Measurements from ENCODE around the gene LRFN5. TPM values are rescaled to one million over a fixed set of nuclear protein-coding genes. Genes with fewer than 3 reads are reported as not detected.

LRFN5 gene
- total RNA-seq, 2 experiments from 2014 or later: not detected

DNA sequence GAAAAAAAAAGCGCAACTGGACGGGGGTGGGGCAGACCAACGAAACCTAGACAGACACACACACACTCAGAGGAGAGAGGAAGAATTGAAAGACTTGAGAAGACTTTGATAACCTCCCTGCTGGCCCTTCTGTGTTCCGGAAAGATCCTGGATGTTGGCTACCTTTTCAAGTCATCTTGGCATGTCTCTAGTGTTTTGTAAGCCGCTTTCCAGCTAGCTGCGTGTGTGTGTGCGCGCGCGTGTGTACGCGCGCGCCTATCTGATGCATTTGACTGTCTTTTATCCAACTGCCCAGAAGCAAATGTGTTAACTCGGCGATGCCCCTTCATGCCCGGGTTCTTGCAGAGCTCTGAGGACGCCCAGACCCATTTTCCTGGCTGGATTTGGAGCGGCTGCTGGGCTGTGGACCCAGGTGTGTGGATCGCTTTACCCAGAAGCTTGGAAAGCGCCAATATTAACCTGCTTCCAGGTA lies 664 bp downstream of the LRFN5 start:
- intact Hi-C loops (cut with DNase I, micrococcal nuclease): no loop called here
- H3K4me1 Mint-ChIP-seq: peaks cover 24% of the 10 kb centered on the region
- peak overlapping the region; percentile 52 for H3K4me3 Mint-ChIP-seq
- ChIA-PET POLR2A (no interaction called here), CTCF (interaction anchor here (1.0 kb wide), 1 partner anchor 12 kb away, joined by 3 read pairs; no protein-coding TSS in a partner anchor)
- no peaks in the 10 kb centered on the region for H3K9me3 Mint-ChIP-seq (ENCODE audit: low read depth)
- H3K27ac Mint-ChIP-seq: no peak overlapping the region
- H3K36me3 Mint-ChIP-seq (ENCODE audit: low read depth): no peaks in the 10 kb centered on the region
- DNase-seq (no peak), ATAC-seq (no peak)
- H3K27me3 Mint-ChIP-seq: peaks cover 70% of the 10 kb centered on the region

DNA sequence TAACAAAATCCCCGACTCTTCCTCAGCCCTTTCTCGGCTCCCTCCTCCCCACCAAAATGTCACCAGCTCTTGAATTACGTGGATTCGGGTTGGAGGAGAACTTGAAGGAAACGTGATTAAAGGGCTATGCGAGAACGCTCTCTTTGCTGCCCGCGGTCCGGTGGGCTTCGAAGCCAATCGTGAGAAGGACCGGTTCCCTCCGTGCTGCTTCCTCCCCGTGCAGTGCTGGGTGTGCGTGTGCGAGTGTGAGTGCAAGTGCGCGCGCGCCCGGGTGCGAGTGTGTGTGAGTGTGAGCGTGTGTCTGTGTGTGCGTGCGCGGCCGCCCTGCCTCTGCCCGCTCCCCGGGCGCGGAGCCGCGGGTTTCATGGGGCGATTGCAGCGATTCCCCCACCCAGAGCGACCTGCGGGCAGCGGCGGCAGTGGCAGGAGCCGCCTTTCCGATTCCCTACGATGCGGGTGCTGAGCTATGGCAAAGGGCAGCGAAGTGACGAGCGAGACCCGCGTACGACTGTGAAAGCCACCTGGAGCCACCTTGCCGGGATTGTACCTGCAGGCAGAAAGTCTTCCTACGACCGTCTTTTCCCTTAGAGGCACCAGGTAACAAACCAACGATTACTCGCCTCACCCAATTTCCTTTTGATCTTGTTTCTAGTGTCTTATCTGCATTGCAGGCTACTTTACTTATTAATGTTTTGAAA lies 1.4 kb downstream of the LRFN5 start:
- POLR2A ChIA-PET: no interaction called here
- peaks cover 70% of the 10 kb centered on the region for H3K27me3 Mint-ChIP-seq

DNA sequence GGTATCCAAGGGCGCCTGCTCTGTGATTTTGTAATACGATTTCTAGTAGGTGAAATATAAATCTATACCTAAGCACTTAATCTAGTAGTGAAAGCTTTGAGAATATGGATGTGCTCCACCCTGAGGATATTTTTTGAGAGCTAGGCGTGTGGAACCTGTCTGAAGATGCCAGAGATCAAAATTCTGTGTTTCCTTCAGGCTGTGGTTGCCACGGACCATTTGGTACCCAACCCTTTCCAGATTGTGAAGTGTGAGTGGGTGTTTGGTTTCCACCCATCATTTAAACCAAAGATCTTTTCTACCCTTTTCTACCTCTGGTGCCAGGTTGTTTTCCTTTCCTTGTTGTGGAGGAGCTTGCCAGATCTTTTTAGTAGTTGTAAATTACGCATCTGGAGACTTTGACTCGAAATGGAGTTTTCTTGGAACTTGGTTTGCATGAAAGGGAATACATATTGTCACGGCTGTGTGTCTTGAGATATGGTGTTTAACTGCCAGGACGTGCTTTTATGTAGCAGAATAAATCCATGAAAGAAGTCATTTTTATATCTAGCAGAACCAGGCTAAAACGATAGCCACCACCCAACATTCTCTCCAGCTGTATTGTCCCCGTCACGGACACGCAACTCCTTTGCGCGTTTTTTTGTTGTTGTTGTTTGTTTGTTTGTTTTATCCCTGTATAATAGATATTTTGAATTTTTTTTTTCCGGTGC lies 2.2 kb downstream of the LRFN5 start:
- Mint-ChIP-seq H3K36me3 (ENCODE audit: low read depth) (no peaks in the 10 kb centered on the region), H3K9me3 (ENCODE audit: low read depth) (no peaks in the 10 kb centered on the region), H3K27me3 (peaks cover 68% of the 10 kb centered on the region), H3K4me3 (no peak overlapping the region), H3K27ac (no peak overlapping the region), H3K4me1 (peaks cover 24% of the 10 kb centered on the region)
- ChIA-PET POLR2A (no interaction called here), CTCF (no interaction called here)
- ATAC-seq: no peak
- intact Hi-C loops (cut with DNase I, micrococcal nuclease): no loop called here
- no peak for DNase-seq

More for the DNA sequence above, 1.4 kb downstream of the LRFN5 start:
- CTCF ChIA-PET: no interaction called here
- ATAC-seq (no peak), DNase-seq (no peak)
- Mint-ChIP-seq H3K4me3 (no peak overlapping the region), H3K27ac (no peak overlapping the region), H3K36me3 (ENCODE audit: low read depth) (no peaks in the 10 kb centered on the region), H3K9me3 (ENCODE audit: low read depth) (no peaks in the 10 kb centered on the region), H3K4me1 (peaks cover 24% of the 10 kb centered on the region)
- intact Hi-C loops (cut with DNase I, micrococcal nuclease): no loop called here

DNA sequence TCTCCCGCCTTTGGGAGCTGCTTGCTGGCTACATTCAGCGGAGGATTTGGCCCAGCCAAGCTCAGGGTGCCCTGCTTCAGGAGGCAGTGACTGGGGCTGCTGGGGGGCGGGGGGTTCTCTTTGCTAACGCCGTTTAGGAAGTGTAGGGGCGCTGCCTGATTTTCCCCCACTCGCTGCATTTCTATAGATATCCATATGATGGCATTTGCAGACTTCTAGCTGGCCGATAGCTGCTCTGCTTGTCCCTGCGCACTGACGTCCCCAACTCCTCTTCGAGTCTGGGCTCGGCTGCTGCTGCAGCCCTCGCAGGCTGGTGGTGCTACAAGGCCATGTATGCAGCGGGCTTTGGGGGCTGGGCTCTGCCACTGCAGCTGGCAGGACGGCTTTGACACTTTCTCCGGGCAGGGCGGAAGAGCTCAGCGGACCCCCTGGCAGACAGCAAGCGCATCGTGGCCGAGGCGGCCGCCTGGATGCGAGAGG lies 3.1 kb downstream of the LRFN5 start:
- H3K27ac Mint-ChIP-seq: no peak overlapping the region
- ChIA-PET POLR2A (no interaction called here), CTCF (no interaction called here)
- H3K4me3 Mint-ChIP-seq: no peak overlapping the region
- peaks cover 60% of the 10 kb centered on the region for H3K27me3 Mint-ChIP-seq
- ATAC-seq (no peak), DNase-seq (peak; percentile 28)
- H3K9me3 Mint-ChIP-seq (ENCODE audit: low read depth): no peaks in the 10 kb centered on the region
- no peaks in the 10 kb centered on the region for H3K36me3 Mint-ChIP-seq (ENCODE audit: low read depth)
- intact Hi-C loops (cut with DNase I, micrococcal nuclease): no loop called here
- peaks cover 24% of the 10 kb centered on the region for H3K4me1 Mint-ChIP-seq

DNA sequence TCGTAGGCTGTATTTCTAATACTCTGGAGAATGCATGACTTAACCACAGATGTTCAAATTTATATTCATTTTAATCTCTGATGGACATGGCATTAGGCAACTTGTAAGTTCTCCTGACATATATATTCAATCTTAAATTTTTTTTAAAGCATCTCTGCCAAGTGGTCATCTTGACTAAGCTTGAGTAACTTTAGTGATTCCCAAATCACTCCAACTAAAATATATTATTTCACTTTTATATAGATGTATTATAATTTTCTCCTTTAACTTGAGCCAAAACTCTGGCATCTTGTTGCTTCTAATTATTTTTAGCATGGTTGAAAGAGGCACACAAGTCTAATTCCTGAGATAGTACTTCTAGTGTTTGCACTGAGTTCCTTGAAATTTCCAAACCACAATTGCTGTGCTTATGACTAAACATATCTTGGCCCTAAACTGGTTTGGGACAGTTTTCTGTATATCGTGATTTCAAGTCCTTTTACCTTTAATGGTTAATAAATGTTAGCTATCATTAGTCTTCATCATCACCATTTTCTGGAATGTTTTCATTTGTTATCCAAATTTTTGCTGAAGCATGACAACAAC lies 8.4 kb downstream of the LRFN5 start:
- DNase-seq: no peak
- ChIA-PET POLR2A (no interaction called here), CTCF (no interaction called here)
- intact Hi-C loops (cut with DNase I, micrococcal nuclease): no loop called here
- Mint-ChIP-seq H3K4me1 (no peaks in the 10 kb centered on the region), H3K9me3 (ENCODE audit: low read depth) (no peaks in the 10 kb centered on the region), H3K27ac (no peak overlapping the region), H3K36me3 (ENCODE audit: low read depth) (no peaks in the 10 kb centered on the region), H3K4me3 (no peak overlapping the region), H3K27me3 (peaks cover 12% of the 10 kb centered on the region)
- no peak for ATAC-seq

DNA sequence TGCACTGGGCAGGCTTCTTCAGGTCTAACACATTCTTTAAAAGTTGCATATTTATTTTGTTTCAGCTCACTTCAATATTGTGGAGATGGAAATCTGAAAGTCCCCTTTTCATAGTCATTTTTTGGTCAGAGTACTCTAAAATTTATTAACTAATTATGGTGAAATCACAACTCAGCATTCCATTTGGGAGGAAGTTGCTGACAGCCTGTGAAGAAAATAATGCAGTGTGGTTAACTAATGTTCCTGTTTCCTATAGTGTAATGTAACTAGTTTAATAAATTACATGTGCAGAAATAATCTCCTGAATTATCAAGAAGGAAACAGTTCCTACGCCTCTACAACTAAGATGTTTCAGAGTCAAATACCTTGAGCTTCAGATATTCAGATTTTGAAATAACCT lies 17.1 kb downstream of the LRFN5 start:
- ChIA-PET CTCF (no interaction called here), POLR2A (no interaction called here)
- Mint-ChIP-seq H3K4me1 (no peaks in the 10 kb centered on the region), H3K27ac (no peak overlapping the region), H3K9me3 (ENCODE audit: low read depth) (no peaks in the 10 kb centered on the region), H3K36me3 (ENCODE audit: low read depth) (no peaks in the 10 kb centered on the region), H3K4me3 (no peak overlapping the region), H3K27me3 (peaks cover 2% of the 10 kb centered on the region)
- intact Hi-C loops (cut with DNase I, micrococcal nuclease): no loop called here
- ATAC-seq: no peak
- DNase-seq: no peak

DNA sequence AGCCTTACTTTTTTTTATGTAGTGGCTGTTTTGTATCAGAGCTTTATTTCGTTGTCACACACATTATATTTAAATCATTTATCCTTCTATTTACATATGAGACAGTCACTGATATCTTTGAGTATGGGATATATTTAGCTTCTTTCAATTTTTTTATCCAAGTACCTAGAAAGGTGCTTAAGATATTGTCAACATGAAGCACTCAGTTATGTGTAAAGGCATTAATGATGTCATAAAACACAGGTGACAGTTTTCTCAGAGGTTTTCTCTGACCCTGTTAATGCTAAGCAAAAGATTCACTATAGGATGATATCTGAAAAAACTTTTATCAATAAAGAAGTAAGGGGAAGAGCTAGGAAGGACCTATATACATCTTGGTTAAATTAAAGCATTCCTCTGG lies 23.2 kb downstream of the LRFN5 start:
- CTCF ChIA-PET: interaction anchor here (1.0 kb wide), 1 partner anchor 15 kb away, joined by 3 read pairs; no protein-coding TSS in a partner anchor
- H3K36me3 Mint-ChIP-seq (ENCODE audit: low read depth): no peaks in the 10 kb centered on the region
- H3K9me3 Mint-ChIP-seq (ENCODE audit: low read depth): no peaks in the 10 kb centered on the region
- intact Hi-C loops (cut with DNase I, micrococcal nuclease): no loop called here
- DNase-seq (no peak), ATAC-seq (no peak)
- no peak overlapping the region for H3K27ac Mint-ChIP-seq
- no peak overlapping the region for H3K4me3 Mint-ChIP-seq
- no peaks in the 10 kb centered on the region for H3K4me1 Mint-ChIP-seq
- peaks cover 3% of the 10 kb centered on the region for H3K27me3 Mint-ChIP-seq
- POLR2A ChIA-PET: no interaction called here

DNA sequence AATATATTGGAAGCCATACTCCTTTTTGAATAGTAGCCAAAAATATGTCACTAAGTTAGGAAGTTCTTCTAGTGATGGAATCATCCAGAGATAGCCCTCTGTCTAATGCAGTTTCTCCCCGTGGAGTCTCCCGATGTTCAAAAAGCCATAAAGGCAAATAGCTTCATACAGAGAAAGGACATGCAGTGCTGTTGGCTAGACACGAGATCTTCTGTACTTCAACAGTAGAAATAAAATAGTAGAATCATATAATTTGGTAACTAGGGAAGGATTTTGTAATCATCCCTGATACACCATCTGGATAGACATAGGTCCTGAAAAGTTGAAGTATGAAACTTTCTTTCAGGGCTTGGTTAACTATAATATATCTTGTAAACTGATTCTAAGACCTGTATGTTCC lies 27.6 kb downstream of the LRFN5 start:
- no peaks in the 10 kb centered on the region for H3K36me3 Mint-ChIP-seq (ENCODE audit: low read depth)
- intact Hi-C loops (cut with DNase I, micrococcal nuclease): no loop called here

DNA sequence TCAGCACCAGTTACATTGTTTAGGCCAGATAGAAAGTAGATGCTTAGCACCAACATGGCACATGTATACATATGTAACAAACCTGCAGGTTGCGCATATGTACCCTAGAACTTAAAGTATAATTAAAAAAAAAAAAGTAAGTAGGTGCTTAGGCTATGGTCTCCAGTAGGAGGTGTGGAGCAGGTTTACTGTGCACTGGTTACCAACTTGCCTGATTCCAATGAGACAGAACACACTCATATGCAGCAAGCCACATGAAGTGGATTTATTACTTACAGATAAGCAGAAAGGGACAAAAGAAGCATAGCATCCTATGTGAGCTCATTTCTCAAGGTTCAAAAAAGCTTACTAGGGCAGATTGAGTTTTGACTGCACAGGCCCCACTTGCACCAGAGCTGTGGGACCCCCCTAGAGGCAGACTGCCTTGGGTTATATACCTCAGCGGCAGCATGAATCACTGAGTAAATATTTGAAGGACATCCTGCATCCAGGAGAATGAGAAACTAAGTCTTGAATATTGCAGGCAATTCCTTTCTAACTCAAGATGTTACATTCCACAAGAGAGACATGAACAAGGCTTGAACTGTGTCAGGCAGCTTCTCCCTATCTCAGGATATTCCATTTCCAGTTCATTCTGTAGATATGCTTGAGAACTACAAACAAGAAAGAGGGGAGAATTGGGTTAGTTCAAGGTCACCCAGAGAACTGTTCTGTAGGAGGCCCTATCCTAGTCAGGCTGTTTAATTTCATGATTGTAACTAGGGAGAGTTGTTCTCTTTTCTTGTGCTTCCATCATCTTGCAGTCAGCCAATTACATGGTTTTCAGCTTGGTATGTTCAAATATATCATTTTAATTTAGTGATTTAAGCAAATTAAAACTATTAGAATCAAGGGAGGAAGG lies 30.1 kb downstream of the LRFN5 start:
- no peaks in the 10 kb centered on the region for H3K4me1 Mint-ChIP-seq
- no peak overlapping the region for H3K4me3 Mint-ChIP-seq
- no peaks in the 10 kb centered on the region for H3K36me3 Mint-ChIP-seq (ENCODE audit: low read depth)
- ChIA-PET CTCF (interaction anchor here (0.9 kb wide), 1 partner anchor 16 kb away, joined by 3 read pairs; no protein-coding TSS in a partner anchor), POLR2A (no interaction called here)
- no peak overlapping the region for H3K27ac Mint-ChIP-seq
- no peaks in the 10 kb centered on the region for H3K9me3 Mint-ChIP-seq (ENCODE audit: low read depth)
- H3K27me3 Mint-ChIP-seq: no peaks in the 10 kb centered on the region
- DNase-seq (no peak), ATAC-seq (no peak)
- intact Hi-C loops (cut with DNase I, micrococcal nuclease): no loop called here

More for the DNA sequence above, 27.6 kb downstream of the LRFN5 start:
- peaks cover 1% of the 10 kb centered on the region for H3K27me3 Mint-ChIP-seq
- no peak for DNase-seq
- no peaks in the 10 kb centered on the region for H3K4me1 Mint-ChIP-seq
- no peak for ATAC-seq
- CTCF ChIA-PET: no interaction called here
- H3K4me3 Mint-ChIP-seq: no peak overlapping the region
- no peaks in the 10 kb centered on the region for H3K9me3 Mint-ChIP-seq (ENCODE audit: low read depth)
- H3K27ac Mint-ChIP-seq: no peak overlapping the region
- POLR2A ChIA-PET: no interaction called here

DNA sequence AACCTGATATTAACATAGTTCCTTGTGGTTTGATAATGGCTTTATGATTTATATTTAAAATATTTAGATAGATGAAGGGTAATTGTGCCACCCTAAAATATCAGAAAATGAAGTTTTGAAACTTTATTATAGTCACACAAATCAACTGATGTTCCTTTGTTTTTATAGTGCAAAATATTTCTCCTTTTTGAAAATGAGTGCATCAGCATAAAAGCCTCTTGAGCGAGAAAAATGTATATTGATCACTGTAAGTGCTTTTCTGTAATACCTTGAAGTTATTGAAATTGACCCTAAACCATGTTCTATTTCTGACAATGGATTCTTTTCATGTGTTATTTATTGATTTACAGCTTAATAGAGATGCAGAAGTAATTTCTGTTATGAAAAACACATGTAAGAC lies 35.0 kb downstream of the LRFN5 start:
- Mint-ChIP-seq H3K27ac (no peak overlapping the region), H3K4me3 (no peak overlapping the region), H3K9me3 (ENCODE audit: low read depth) (no peaks in the 10 kb centered on the region), H3K27me3 (no peaks in the 10 kb centered on the region), H3K36me3 (ENCODE audit: low read depth) (no peaks in the 10 kb centered on the region), H3K4me1 (no peaks in the 10 kb centered on the region)
- DNase-seq (no peak), ATAC-seq (no peak)
- ChIA-PET CTCF (no interaction called here), POLR2A (no interaction called here)
- intact Hi-C loops (cut with DNase I, micrococcal nuclease): no loop called here

DNA sequence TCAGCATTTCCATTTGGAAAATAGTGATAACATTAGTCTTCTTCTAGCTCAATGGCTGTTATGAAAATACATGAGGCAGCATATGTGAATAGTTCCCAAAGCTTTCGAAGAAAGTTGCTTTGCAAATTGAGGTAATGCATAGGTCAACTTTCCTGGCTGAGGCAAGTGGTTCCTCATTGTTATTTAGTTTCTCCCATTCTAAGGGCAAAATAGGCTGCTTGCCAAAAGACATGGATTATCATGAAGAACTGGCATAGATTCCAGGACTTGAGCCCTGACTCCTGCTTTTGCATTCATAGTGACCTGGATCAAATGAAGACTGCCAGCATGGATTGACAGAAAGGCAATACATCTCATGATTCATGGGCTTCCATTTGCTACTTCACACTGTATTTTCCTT lies 35.7 kb downstream of the LRFN5 start:
- Mint-ChIP-seq H3K4me3 (no peak overlapping the region), H3K36me3 (ENCODE audit: low read depth) (no peaks in the 10 kb centered on the region), H3K9me3 (ENCODE audit: low read depth) (no peaks in the 10 kb centered on the region), H3K4me1 (no peaks in the 10 kb centered on the region), H3K27ac (no peak overlapping the region), H3K27me3 (no peaks in the 10 kb centered on the region)
- intact Hi-C loops (cut with DNase I, micrococcal nuclease): no loop called here
- no peak for DNase-seq
- ChIA-PET CTCF (no interaction called here), POLR2A (no interaction called here)
- no peak for ATAC-seq
